OCI-LY1 (cell line): ENCODE results near the gene FAIM2.

Experiments used
- H2AFZ ChIP-seq: fragments of 200-600 bp; sonication (generic), shearing (Covaris generic); 2 replicates; pipeline ENCODE4 v1.6.0; 2014; ENCODE audit warnings: antibody characterized with exemption, mild to moderate bottlenecking, low read length
- H3F3A ChIP-seq: fragments of 200-600 bp; sonication (generic), shearing (Covaris generic); 2 replicates; pipeline ENCODE4 v1.6.0; 2014; ENCODE audit warnings: mild to moderate bottlenecking, antibody characterized with exemption, low read length, moderate library complexity; ENCODE audit not compliant: insufficient read depth
- H3K27ac ChIP-seq: fragments of 200-600 bp; sonication (generic); 2 replicates; pipeline ENCODE4 v1.5.1; 2014; ENCODE audit warnings: low read length, mixed run types, mild to moderate bottlenecking, low read depth; ENCODE audit not compliant: poor library complexity, severe bottlenecking
- H3K27me3 ChIP-seq: fragments of 200-600 bp; sonication (generic); 2 replicates; pipeline ENCODE4 v1.6.0; 2014; ENCODE audit warnings: antibody characterized with exemption, mild to moderate bottlenecking, low read length, moderate library complexity; ENCODE audit not compliant: insufficient read depth
- H3K36me3 ChIP-seq: fragments of 200-600 bp; sonication (generic); 2 replicates; pipeline ENCODE4 v1.6.1; 2014; ENCODE audit warnings: mild to moderate bottlenecking, antibody characterized with exemption, low read length, moderate library complexity, mixed read lengths; ENCODE audit not compliant: insufficient read depth
- H3K4me1 ChIP-seq: fragments of 200-600 bp; sonication (generic); 2 replicates; pipeline ENCODE4 v1.5.1; 2014; ENCODE audit warnings: mild to moderate bottlenecking, low read length, moderate library complexity; ENCODE audit not compliant: insufficient read depth, severe bottlenecking
- H3K4me2 ChIP-seq: fragments of 200-600 bp; sonication (generic), shearing (Covaris generic); 2 replicates; pipeline ENCODE4 v1.6.1; 2014; ENCODE audit warnings: low read length
- H3K4me3 ChIP-seq: fragments of 200-600 bp; sonication (generic); 2 replicates; pipeline ENCODE4 v1.5.1; 2014; ENCODE audit warnings: low read length, low read depth, mild to moderate bottlenecking, mixed read lengths; ENCODE audit not compliant: poor library complexity, severe bottlenecking
- H3K79me2 ChIP-seq: fragments of 200-600 bp; shearing (Covaris generic); 2 replicates; pipeline ENCODE4 v1.6.1; 2016; ENCODE audit warnings: mixed run types, low read length, mixed read lengths; ENCODE audit not compliant: insufficient read depth
- H3K9ac ChIP-seq: fragments of 200-600 bp; sonication (generic), shearing (Covaris generic); 2 replicates; pipeline ENCODE4 v1.6.1; 2014; ENCODE audit warnings: mild to moderate bottlenecking, low read length, mixed read lengths
- H3K9me2 ChIP-seq: fragments of 200-600 bp; sonication (generic), shearing (Covaris generic); 2 replicates; pipeline ENCODE4 v1.6.1; 2014; ENCODE audit warnings: low read depth, mild to moderate bottlenecking, low read length, mixed read lengths
- H3K9me3 ChIP-seq: fragments of 200-600 bp; shearing (Covaris generic); 2 replicates; pipeline ENCODE4 v1.6.1; 2014; ENCODE audit warnings: low read length, mixed read lengths
- H4K20me1 ChIP-seq: fragments of 200-600 bp; sonication (generic), shearing (Covaris generic); 2 replicates; pipeline ENCODE4 v1.6.0; 2016; ENCODE audit warnings: mild to moderate bottlenecking, low read length; ENCODE audit not compliant: insufficient read depth
- CTCF ChIP-seq: fragments of 200-600 bp; sonication (generic), shearing (Covaris generic); IDR thresholded peaks from 2 replicates; pipeline ENCODE4 v1.5.1; 2017; ENCODE audit warnings: mild to moderate bottlenecking, antibody characterized with exemption, low read length, moderate library complexity, mixed read lengths
- EZH2 ChIP-seq: fragments of 200-600 bp; sonication (generic), shearing (Covaris generic); IDR thresholded peaks from 2 replicates; pipeline ENCODE4 v1.8.0; 2017; ENCODE audit warnings: borderline replicate concordance, mixed run types, mild to moderate bottlenecking, antibody characterized with exemption, low read length, moderate library complexity, mixed read lengths

Gene FAIM2

DNA sequence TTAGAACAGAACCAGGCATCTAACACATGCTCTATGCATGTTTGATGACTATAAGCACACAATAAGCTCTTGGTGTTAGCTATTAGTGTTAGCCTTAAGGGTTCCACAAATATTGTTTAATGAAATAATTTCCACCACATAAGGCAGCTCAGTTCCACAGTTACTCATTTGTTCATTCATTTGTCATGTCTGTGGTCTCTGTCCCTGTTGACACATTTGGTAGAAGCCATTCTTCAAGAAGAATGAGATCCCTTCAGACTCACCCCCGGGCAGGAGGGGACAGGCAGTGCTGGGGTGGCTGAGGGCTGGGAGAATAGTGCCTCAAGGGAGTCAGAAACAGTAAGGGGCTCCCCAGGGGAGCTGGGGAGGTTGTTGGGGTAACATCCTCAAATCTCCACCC is 3.7 kb upstream of the FAIM2 start:
- TF ChIP-seq EZH2 (no peak), CTCF (no peak)
- Histone ChIP-seq H3K4me3 (no peak overlapping the region), H3K4me1 (no peaks in the 10 kb centered on the region), H3K79me2 (no peaks in the 10 kb centered on the region), H3K9me3 (no peaks in the 10 kb centered on the region), H2AFZ (no peak overlapping the region), H3K9ac (no peak overlapping the region), H3K27me3 (peaks cover 4% of the 10 kb centered on the region), H4K20me1 (no peaks in the 10 kb centered on the region), H3K4me2 (no peak overlapping the region), H3K9me2 (no peaks in the 10 kb centered on the region), H3K27ac (no peak overlapping the region), H3F3A (no peaks in the 10 kb centered on the region), H3K36me3 (no peaks in the 10 kb centered on the region)

- no peaks in the 10 kb centered on the region for H3K36me3 ChIP-seq
- H3K4me2 ChIP-seq, result no peak overlapping the region
- H3K4me1 ChIP-seq, result no peaks in the 10 kb centered on the region
Measured at GRCh38 chr12:49905718-49906314, 2.1 kb upstream of the FAIM2 start.

GRCh38 chr12:49904601-49905000 is 901 bp upstream of the FAIM2 start:
- peaks cover 4% of the 10 kb centered on the region for H3K27me3 ChIP-seq
- TF ChIP-seq CTCF (no peak), EZH2 (no peak)
- no peak overlapping the region for H3K4me2 ChIP-seq
- H3K79me2 ChIP-seq, result no peaks in the 10 kb centered on the region
- no peak overlapping the region for H2AFZ ChIP-seq
- H3K4me1 ChIP-seq, result no peaks in the 10 kb centered on the region
- H3K36me3 ChIP-seq, result no peaks in the 10 kb centered on the region
- no peaks in the 10 kb centered on the region for H3K9me2 ChIP-seq
- H3F3A ChIP-seq, result no peaks in the 10 kb centered on the region
- no peaks in the 10 kb centered on the region for H3K9me3 ChIP-seq
- H3K4me3 ChIP-seq, result no peak overlapping the region
- no peak overlapping the region for H3K27ac ChIP-seq
- no peaks in the 10 kb centered on the region for H4K20me1 ChIP-seq
- no peak overlapping the region for H3K9ac ChIP-seq

More at GRCh38 chr12:49905718-49906314, 2.1 kb upstream of the FAIM2 start:
- Histone ChIP-seq H2AFZ (no peak overlapping the region), H3K79me2 (no peaks in the 10 kb centered on the region), H3K9me3 (no peaks in the 10 kb centered on the region), H4K20me1 (no peaks in the 10 kb centered on the region), H3K27me3 (peaks cover 4% of the 10 kb centered on the region), H3K9me2 (no peaks in the 10 kb centered on the region), H3K27ac (no peak overlapping the region), H3K4me3 (no peak overlapping the region), H3F3A (no peaks in the 10 kb centered on the region), H3K9ac (no peak overlapping the region)
- TF ChIP-seq CTCF (no peak), EZH2 (no peak)
